ENCODE results near the gene ACACA. TPM values are rescaled to one million over a fixed set of nuclear protein-coding genes. Genes with fewer than 3 reads are reported as not detected.

ACACA gene
- total RNA-seq, 1 donor from 2014 or later: 110 TPM

GRCh38 chr17:37218849-37219248 lies 187.8 kb downstream of the ACACA start:
- ATAC-seq (no peak), DNase-seq (no peak)
- Histone ChIP-seq H3K36me3 (peaks cover 42% of the 10 kb centered on the region), H3K27me3 (no peaks in the 10 kb centered on the region), H3K4me1 (no peaks in the 10 kb centered on the region), H3K4me3 (no peak overlapping the region), H3K9me3 (no peaks in the 10 kb centered on the region), H3K27ac (no peak overlapping the region)
- intact Hi-C loops (cut with DNase I): no loop called here
- TF ChIP-seq, protein P1, sequence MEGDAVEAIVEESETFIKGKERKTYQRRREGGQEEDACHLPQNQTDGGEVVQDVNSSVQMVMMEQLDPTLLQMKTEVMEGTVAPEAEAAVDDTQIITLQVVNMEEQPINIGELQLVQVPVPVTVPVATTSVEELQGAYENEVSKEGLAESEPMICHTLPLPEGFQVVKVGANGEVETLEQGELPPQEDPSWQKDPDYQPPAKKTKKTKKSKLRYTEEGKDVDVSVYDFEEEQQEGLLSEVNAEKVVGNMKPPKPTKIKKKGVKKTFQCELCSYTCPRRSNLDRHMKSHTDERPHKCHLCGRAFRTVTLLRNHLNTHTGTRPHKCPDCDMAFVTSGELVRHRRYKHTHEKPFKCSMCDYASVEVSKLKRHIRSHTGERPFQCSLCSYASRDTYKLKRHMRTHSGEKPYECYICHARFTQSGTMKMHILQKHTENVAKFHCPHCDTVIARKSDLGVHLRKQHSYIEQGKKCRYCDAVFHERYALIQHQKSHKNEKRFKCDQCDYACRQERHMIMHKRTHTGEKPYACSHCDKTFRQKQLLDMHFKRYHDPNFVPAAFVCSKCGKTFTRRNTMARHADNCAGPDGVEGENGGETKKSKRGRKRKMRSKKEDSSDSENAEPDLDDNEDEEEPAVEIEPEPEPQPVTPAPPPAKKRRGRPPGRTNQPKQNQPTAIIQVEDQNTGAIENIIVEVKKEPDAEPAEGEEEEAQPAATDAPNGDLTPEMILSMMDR (IDR thresholded peaks at IDR 0.05): no peak

GRCh38 chr17:37214416-37214815 lies 192.2 kb downstream of the ACACA start:
- peaks cover 8% of the 10 kb centered on the region for H3K36me3 ChIP-seq
- TF ChIP-seq, protein P1 (IDR thresholded peaks at IDR 0.05): no peak
- H3K27ac ChIP-seq: no peak overlapping the region
- H3K27me3 ChIP-seq: no peaks in the 10 kb centered on the region
- no peaks in the 10 kb centered on the region for H3K4me1 ChIP-seq
- intact Hi-C loops (cut with DNase I): no loop called here
- no peak for DNase-seq
- no peak for ATAC-seq
- no peak overlapping the region for H3K4me3 ChIP-seq
- H3K9me3 ChIP-seq: no peaks in the 10 kb centered on the region

DNA sequence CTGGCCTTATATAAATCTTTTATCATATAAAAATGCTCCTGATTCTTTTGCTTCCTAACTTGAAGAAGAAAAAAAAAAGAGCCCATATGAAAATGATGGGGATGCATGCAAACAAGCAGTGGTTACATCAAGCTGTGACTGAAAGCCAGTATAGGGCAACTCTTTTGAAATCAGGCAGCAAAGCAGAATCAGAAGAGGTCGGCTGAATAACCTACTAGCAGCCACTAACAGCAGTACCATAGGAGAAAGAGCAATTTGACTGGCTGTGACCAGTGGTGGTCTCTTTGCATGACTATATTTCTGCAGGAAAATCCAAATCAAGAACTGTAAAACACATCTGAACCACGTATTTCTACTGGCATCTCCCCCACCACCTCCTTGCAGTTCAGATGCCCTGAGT lies 192.7 kb downstream of the ACACA start:
- Histone ChIP-seq H3K4me1 (no peaks in the 10 kb centered on the region), H3K36me3 (peaks cover 8% of the 10 kb centered on the region), H3K27ac (no peak overlapping the region), H3K4me3 (no peak overlapping the region), H3K9me3 (no peaks in the 10 kb centered on the region), H3K27me3 (no peaks in the 10 kb centered on the region)
- intact Hi-C loops (cut with DNase I): no loop called here
- TF ChIP-seq, protein P1 (IDR thresholded peaks at IDR 0.05): no peak
- ATAC-seq (no peak), DNase-seq (no peak)

DNA sequence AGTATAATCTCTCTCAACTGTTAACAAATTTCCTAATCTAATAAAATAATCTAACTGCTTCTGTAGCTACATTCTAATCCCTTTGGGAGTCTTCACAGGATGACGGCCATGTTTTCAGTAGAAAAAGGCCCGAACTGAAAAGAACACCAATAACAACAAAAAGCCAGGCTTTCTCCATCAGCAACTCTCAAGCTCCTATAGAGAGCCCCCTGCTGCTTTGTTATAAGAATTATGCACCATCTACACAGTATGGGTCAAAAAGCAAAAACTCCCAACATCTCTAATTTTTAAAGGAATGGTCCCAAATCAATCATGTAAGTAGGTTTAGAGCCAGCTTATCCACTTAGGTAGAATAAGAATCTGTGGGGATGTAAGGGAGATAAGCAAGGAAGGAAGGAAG lies 194.5 kb downstream of the ACACA start:
- H3K9me3 ChIP-seq: no peaks in the 10 kb centered on the region
- H3K4me3 ChIP-seq: no peak overlapping the region
- peaks cover 10% of the 10 kb centered on the region for H3K36me3 ChIP-seq
- TF ChIP-seq, protein P1 (IDR thresholded peaks at IDR 0.05): no peak
- ATAC-seq (no peak), DNase-seq (no peak)
- intact Hi-C loops (cut with DNase I): no loop called here
- H3K4me1 ChIP-seq: no peaks in the 10 kb centered on the region
- H3K27ac ChIP-seq: no peak overlapping the region
- H3K27me3 ChIP-seq: no peaks in the 10 kb centered on the region

DNA sequence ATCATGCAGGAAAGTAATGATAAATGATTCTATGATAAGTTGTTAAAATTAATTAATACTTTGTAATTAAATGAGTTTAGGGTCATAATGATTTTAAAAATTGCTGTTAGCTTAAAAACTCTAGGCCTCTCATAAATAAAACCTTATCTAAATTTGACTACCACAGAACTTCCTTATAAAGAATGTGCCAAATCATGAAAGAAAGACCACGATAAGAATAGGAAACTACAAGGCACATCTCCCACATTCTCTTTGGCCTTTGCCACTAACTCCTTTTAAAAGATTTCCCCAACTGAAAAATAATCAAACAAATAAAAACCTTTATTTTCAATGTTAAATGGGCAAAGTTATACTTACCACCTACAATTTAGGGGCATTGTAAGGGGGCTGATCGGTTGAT lies 195.5 kb downstream of the ACACA start:
- no peak overlapping the region for H3K27ac ChIP-seq
- H3K36me3 ChIP-seq: peaks cover 18% of the 10 kb centered on the region
- TF ChIP-seq, protein P1 (IDR thresholded peaks at IDR 0.05): no peak
- H3K27me3 ChIP-seq: no peaks in the 10 kb centered on the region
- H3K4me3 ChIP-seq: no peak overlapping the region
- no peaks in the 10 kb centered on the region for H3K4me1 ChIP-seq
- no peak for DNase-seq
- H3K9me3 ChIP-seq: no peaks in the 10 kb centered on the region
- intact Hi-C loops (cut with DNase I): no loop called here
- no peak for ATAC-seq

GRCh38 chr17:37207103-37207502 lies 199.5 kb downstream of the ACACA start:
- peaks cover 42% of the 10 kb centered on the region for H3K36me3 ChIP-seq
- H3K9me3 ChIP-seq: no peaks in the 10 kb centered on the region
- intact Hi-C loops (cut with DNase I): no loop called here

More at GRCh38 chr17:37207103-37207502, 199.5 kb downstream of the ACACA start:
- H3K4me3 ChIP-seq: no peak overlapping the region
- H3K4me1 ChIP-seq: no peaks in the 10 kb centered on the region
- H3K27me3 ChIP-seq: no peaks in the 10 kb centered on the region
- ATAC-seq (no peak), DNase-seq (no peak)
- TF ChIP-seq, protein P1 (IDR thresholded peaks at IDR 0.05): no peak
- no peak overlapping the region for H3K27ac ChIP-seq

Measured in upper lobe of right lung (tissue), 1 donor.